CD4-positive, alpha-beta T cell treated with Interleukin-6 at 100 ng/mL for 8 hours (primary cell): ENCODE data around the gene GOLGA5.
"Not testable (repeated sequence)": the region's sequence is repeated elsewhere in the genome, so short reads cannot be mapped to it uniquely, and the experiment has no call there.

ENCODE experiments used
- DNase-seq: peaks from one replicate; pipeline ENCODE4 v3.0.0-alpha.2; 2020; ENCODE audit warnings: mixed read lengths, low spot score

The GOLGA5 gene

GRCh38 chr14:92780444-92781232 lies 13.5 kb upstream of the GOLGA5 start:
- DNase-seq = no peak

- DNase-seq = no peak
These were observed 12.8 kb upstream of the GOLGA5 start for GRCh38 chr14:92781350-92781749.

- peak; percentile 47 for DNase-seq
These were observed 10.2 kb upstream of the GOLGA5 start for GRCh38 chr14:92783813-92784431.

- DNase-seq = no peak
These were observed 8.3 kb upstream of the GOLGA5 start for GRCh38 chr14:92785667-92786426.

GRCh38 chr14:92786427-92786756 lies 7.7 kb upstream of the GOLGA5 start:
- no peak for DNase-seq

- DNase-seq = no peak
These were observed 6.6 kb upstream of the GOLGA5 start for GRCh38 chr14:92787554-92787953.

GRCh38 chr14:92789457-92790089 lies 4.5 kb upstream of the GOLGA5 start:
- DNase-seq = no peak

- DNase-seq = no peak
These were observed 1.2 kb upstream of the GOLGA5 start for GRCh38 chr14:92792885-92793284.

- DNase-seq = no peak
These were observed 439 bp downstream of the GOLGA5 start for GRCh38 chr14:92794547-92794941.

- no peak for DNase-seq
These were observed 856 bp downstream of the GOLGA5 start for GRCh38 chr14:92794961-92795360.

- DNase-seq = no peak
These were observed 4.0 kb downstream of the GOLGA5 start for GRCh38 chr14:92797935-92798653.

- DNase-seq = no peak
These were observed 4.7 kb downstream of the GOLGA5 start for GRCh38 chr14:92798811-92799210.

- no peak for DNase-seq
These were observed 5.9 kb downstream of the GOLGA5 start for GRCh38 chr14:92800012-92800411.

GRCh38 chr14:92800525-92800924 lies 6.4 kb downstream of the GOLGA5 start:
- DNase-seq = no peak

- no peak for DNase-seq
These were observed 7.8 kb downstream of the GOLGA5 start for GRCh38 chr14:92801917-92802316.

- DNase-seq = no peak
These were observed 8.6 kb downstream of the GOLGA5 start for GRCh38 chr14:92802678-92803077.

- no peak for DNase-seq
These were observed 19.1 kb downstream of the GOLGA5 start for GRCh38 chr14:92813201-92813600.

GRCh38 chr14:92819011-92819597 lies 25.0 kb downstream of the GOLGA5 start:
- no peak for DNase-seq

- not testable (repeated sequence) for DNase-seq
These were observed 25.8 kb downstream of the GOLGA5 start for GRCh38 chr14:92819680-92820535.

GRCh38 chr14:92820536-92820840 lies 26.4 kb downstream of the GOLGA5 start:
- not testable (repeated sequence) for DNase-seq

GRCh38 chr14:92830902-92831301 lies 36.8 kb downstream of the GOLGA5 start:
- no peak for DNase-seq
